CD4-positive, alpha-beta memory T cell (primary cell): Measurements from ENCODE around the gene PPIP5K2. TPM values are rescaled to one million over a fixed set of nuclear protein-coding genes. Genes with fewer than 3 reads are reported as not detected.

ENCODE experiments used
- CTCF ChIA-PET: fragments of 350-600 bp; sonication (Branson Sonifier 250); formaldehyde crosslinking; loops from one replicate; lab custom pipeline; 2021; ENCODE audit warnings: inconsistent platforms; ENCODE audit not compliant: partially characterized antibody; lab: Charles Lee
- POLR2A ChIA-PET: fragments of 350-600 bp; sonication (Branson Sonifier 250); formaldehyde crosslinking; loops from one replicate; lab custom pipeline; 2021; ENCODE audit not compliant: partially characterized antibody; lab: Charles Lee
- DNase-seq, 5 donors: peaks; one replicate each; pipeline versions ENCODE4 v3.0.0 to v3.0.0-alpha.2; 2020 to 2022; ENCODE audit warnings: mixed read lengths in 1 of 5
- H3K27ac ChIP-seq: one replicate; pipeline ENCODE4 v1.7.0; 2013; ENCODE audit warnings: low read depth, low read length
- H3K27me3 ChIP-seq: 2 replicates; pipeline ENCODE4 v1.7.0; 2013; ENCODE audit warnings: mild to moderate bottlenecking, low read length, moderate library complexity; ENCODE audit not compliant: insufficient read depth
- H3K36me3 ChIP-seq: 2 replicates; pipeline ENCODE4 v1.7.0; 2013; ENCODE audit warnings: mild to moderate bottlenecking, low read length, moderate library complexity; ENCODE audit not compliant: insufficient read depth
- H3K4me1 ChIP-seq: 2 replicates; pipeline ENCODE4 v1.7.0; 2013; ENCODE audit warnings: mild to moderate bottlenecking, low read length, moderate library complexity; ENCODE audit not compliant: insufficient read depth
- H3K4me3 ChIP-seq, 2 donors: one replicate each; pipeline ENCODE4 v1.7.0; 2013; ENCODE audit warnings: low read length in 2 of 2, mild to moderate bottlenecking in 1 of 2
- H3K9me3 ChIP-seq, 2 donors: one replicate each; pipeline ENCODE4 v1.7.0; 2013; ENCODE audit warnings: low read length in 2 of 2, control low read depth in 1 of 2; ENCODE audit not compliant: control insufficient read depth in 1 of 2
- H3K27ac Mint-ChIP-seq, 7 donors: one replicate each; pipeline ENCODE4 v1.8.0; 2020 to 2021; ENCODE audit warnings: mixed read lengths in 7 of 7, mild to moderate bottlenecking in 6 of 7, inconsistent platforms in 3 of 7, moderate library complexity in 3 of 7
- H3K27me3 Mint-ChIP-seq, 2 donors: one replicate each; pipeline ENCODE4 v1.8.0; 2020 to 2021; ENCODE audit warnings: mixed read lengths in 2 of 2
- H3K36me3 Mint-ChIP-seq, 2 donors: one replicate each; pipeline ENCODE4 v1.8.0; 2020 to 2021; ENCODE audit warnings: mixed read lengths in 2 of 2, inconsistent platforms in 1 of 2, mild to moderate bottlenecking in 1 of 2
- H3K4me1 Mint-ChIP-seq, 4 donors: one replicate each; pipeline ENCODE4 v1.8.0; 2020 to 2021; ENCODE audit warnings: mixed read lengths in 4 of 4, mild to moderate bottlenecking in 1 of 4
- H3K4me3 Mint-ChIP-seq, 8 donors: one replicate each; pipeline ENCODE4 v1.8.0; 2020 to 2021; ENCODE audit warnings: mixed read lengths in 8 of 8, mild to moderate bottlenecking in 7 of 8, moderate library complexity in 6 of 8, inconsistent platforms in 3 of 8
- H3K9me3 Mint-ChIP-seq, 8 donors: one replicate each; pipeline ENCODE4 v1.8.0; 2020 to 2021; ENCODE audit warnings: mixed read lengths in 8 of 8, mild to moderate bottlenecking in 5 of 8, inconsistent platforms in 3 of 8, moderate library complexity in 1 of 8
- intact Hi-C: fragments of 100-400 bp; cut with micrococcal nuclease; formaldehyde crosslinking; loops from one replicate; pipeline ENCODE4 v1.15.1; 2023
- polyA plus RNA-seq, 2 donors: library from polyadenylated mRNA; unstranded; fragments of 300-500 nt; fragmentation: Illumina TruSeq; gene quantifications; one replicate each; pipeline ENCODE4 v1.2.3, GENCODE V29; 2021
- total RNA-seq, 2 experiments: library from RNA; stranded (reverse); gene quantifications; one replicate each; pipeline ENCODE4 v1.2.3, GENCODE V29; 2021

Gene PPIP5K2
- total and polyA plus RNA-seq, 4 experiments from 2014 or later = 21.1 to 66.5 (median 43.3) TPM

GRCh38 chr5:103258957-103259704 lies 139.0 kb downstream of the PPIP5K2 start:
- Mint-ChIP-seq H3K27ac (peak overlapping the region in 6 of 7 donors; percentile 38 to 89 (median 80)), H3K9me3 (no peaks in the 10 kb centered on the region), H3K4me1 (peaks cover 10 to 21% (median 15%) of the 10 kb centered on the region in 4 donors), H3K27me3 (peaks cover 0 to 6% of the 10 kb centered on the region in 2 donors), H3K4me3 (peak overlapping the region; percentile 85 to 97 (median 90)), H3K36me3 (peaks cover 0 to 2% of the 10 kb centered on the region in 2 donors)
- Histone ChIP-seq H3K27me3 (no peaks in the 10 kb centered on the region), H3K36me3 (no peaks in the 10 kb centered on the region), H3K4me1 (peaks cover 13% of the 10 kb centered on the region), H3K9me3 (no peaks in the 10 kb centered on the region), H3K4me3 (peak overlapping the region; percentile 34 to 79), H3K27ac (peak overlapping the region; percentile 52)
- CTCF ChIA-PET = interaction anchor here (0.6 to 2.4 kb wide), 4 partner anchors 26 to 447 kb away, joined by 3 to 9 read pairs (median 4); partner anchors contain the start of genes GIN1 and PPIP5K2
- intact Hi-C loops = loop anchor here (1.0 to 5.0 kb wide), 3 partner anchors 27 to 502 kb away; partner anchors contain the start of genes GIN1, PAM and PPIP5K2
- peak; percentile 62 to 69 (median 69) for DNase-seq
- POLR2A ChIA-PET = interaction anchor here (0.7 to 2.8 kb wide), 7 partner anchors 17 to 504 kb away, joined by 3 to 35 read pairs (median 4); partner anchors contain the start of genes GIN1, PAM and PPIP5K2

DNA sequence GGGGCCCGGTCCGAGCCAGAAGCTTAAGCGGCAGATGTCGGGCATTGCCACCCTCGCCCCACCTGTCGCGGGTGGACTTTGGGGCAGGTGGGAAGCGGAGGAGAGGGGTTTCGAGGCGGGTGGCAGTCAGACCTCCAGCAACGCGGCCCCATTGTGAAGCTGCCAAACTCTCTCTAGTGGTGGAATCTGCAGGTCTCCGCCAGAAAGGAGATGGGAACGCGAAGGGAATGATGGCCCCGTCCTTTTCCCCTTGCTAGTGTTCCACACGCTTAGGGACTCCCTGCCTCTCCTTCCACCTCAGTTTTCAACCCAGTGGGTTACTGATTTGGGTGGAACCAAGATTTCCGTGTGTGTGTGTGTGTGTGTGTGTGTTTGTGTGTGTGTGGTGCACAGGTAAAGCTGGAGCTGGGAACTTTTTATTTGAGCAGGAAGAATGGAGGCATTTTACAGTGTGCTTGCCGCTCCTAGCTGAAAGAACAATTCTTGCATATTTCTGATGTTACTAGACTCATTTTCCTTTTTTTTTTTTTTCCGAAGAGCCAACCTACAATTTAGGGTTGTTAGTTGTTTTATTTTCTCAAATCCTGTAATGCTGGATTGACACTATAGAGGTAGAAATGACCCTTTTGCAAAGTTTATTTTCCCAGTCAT lies 139.7 kb downstream of the PPIP5K2 start:
- CTCF ChIA-PET = interaction anchor here (1.3 kb wide), 1 partner anchor 35 kb away, joined by 4 read pairs; no protein-coding TSS in a partner anchor

DNA sequence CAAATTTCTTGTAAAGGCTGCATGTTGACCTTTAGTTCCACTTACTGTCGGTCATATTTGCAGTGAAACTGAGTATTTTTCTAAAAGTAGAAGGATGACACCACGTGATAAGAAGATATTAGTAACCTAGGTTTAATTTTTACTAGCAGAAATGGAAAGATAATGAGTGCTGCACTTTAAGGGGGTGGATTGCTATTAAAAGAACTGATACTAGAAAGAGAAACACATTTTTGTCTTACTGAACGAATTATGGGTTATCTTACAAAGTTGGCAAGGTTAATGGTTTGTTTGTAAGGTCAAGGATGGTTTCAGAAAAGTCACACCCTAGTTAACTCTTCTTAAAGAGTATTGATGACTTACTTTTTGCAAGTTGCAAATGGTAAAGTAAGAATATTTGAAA lies 140.8 kb downstream of the PPIP5K2 start:
- no peak for DNase-seq
- H3K9me3 ChIP-seq = no peaks in the 10 kb centered on the region
- H3K27me3 ChIP-seq = no peaks in the 10 kb centered on the region
- CTCF ChIA-PET = no interaction called here
- peaks cover 10 to 21% (median 15%) of the 10 kb centered on the region in 4 donors for H3K4me1 Mint-ChIP-seq
- H3K4me1 ChIP-seq = peaks cover 13% of the 10 kb centered on the region
- H3K4me3 ChIP-seq = no peak overlapping the region
- peak overlapping the region in 1 of 8 donors; percentile 46 for H3K4me3 Mint-ChIP-seq
- no peaks in the 10 kb centered on the region for H3K27me3 Mint-ChIP-seq
- H3K36me3 Mint-ChIP-seq = peaks cover 0 to 2% of the 10 kb centered on the region in 2 donors
- no peaks in the 10 kb centered on the region for H3K9me3 Mint-ChIP-seq
- H3K27ac ChIP-seq = no peak overlapping the region
- peak overlapping the region in 2 of 7 donors; percentile 1 to 2 for H3K27ac Mint-ChIP-seq
- POLR2A ChIA-PET = no interaction called here
- intact Hi-C loops = no loop called here
- no peaks in the 10 kb centered on the region for H3K36me3 ChIP-seq

More for the DNA sequence above, 139.7 kb downstream of the PPIP5K2 start:
- peaks cover 0 to 2% of the 10 kb centered on the region in 2 donors for H3K36me3 Mint-ChIP-seq
- peaks cover 10 to 21% (median 15%) of the 10 kb centered on the region in 4 donors for H3K4me1 Mint-ChIP-seq
- Histone ChIP-seq H3K27me3 (no peaks in the 10 kb centered on the region), H3K36me3 (no peaks in the 10 kb centered on the region), H3K9me3 (no peaks in the 10 kb centered on the region), H3K27ac (peak overlapping the region; percentile 33), H3K4me3 (peak overlapping the region; percentile 34 to 79), H3K4me1 (peaks cover 13% of the 10 kb centered on the region)
- peak overlapping the region; percentile 85 to 97 (median 88) for H3K4me3 Mint-ChIP-seq
- peak overlapping the region; percentile 38 to 89 (median 66) for H3K27ac Mint-ChIP-seq
- POLR2A ChIA-PET = interaction anchor here (0.7 to 2.8 kb wide), 6 partner anchors 10 to 504 kb away, joined by 3 to 35 read pairs (median 3); partner anchors contain the start of genes GIN1, PAM and PPIP5K2
- H3K9me3 Mint-ChIP-seq = no peaks in the 10 kb centered on the region
- peak in 2 of 5 donors; percentile 28 to 40 for DNase-seq
- intact Hi-C loops = loop anchor here (5.0 kb wide), 1 partner anchor 503 kb away; the partner anchor contains the start of gene PAM
- H3K27me3 Mint-ChIP-seq = peaks cover 0 to 4% of the 10 kb centered on the region in 2 donors

Other genes starting within 250 kb of the PPIP5K2 start
- 10 to 100 TPM; 14.8 to 15.2 TPM for gene GIN1, start 163 bp upstream of the PPIP5K2 start, total RNA-seq
- gene GIN1, start 163 bp upstream of the PPIP5K2 start, polyA plus RNA-seq = 10 to 100 TPM in 1 of 2 donors, 1 to 10 TPM in 1; 10.0 to 10.2 TPM
- gene MACIR, start 138.5 kb downstream of the PPIP5K2 start, total RNA-seq = 1 to 10 TPM; 2.9 to 3.4 TPM
- gene MACIR, start 138.5 kb downstream of the PPIP5K2 start, polyA plus RNA-seq = 1 to 10 TPM; 2.1 to 4.3 TPM